ENCODE measurements around the gene PEX14. TPM values are rescaled to one million over a fixed set of nuclear protein-coding genes. Genes with fewer than 3 reads are reported as not detected.
"Not testable (repeated sequence)": the region's sequence is repeated elsewhere in the genome, so short reads cannot be mapped to it uniquely, and the experiment has no call there.

The PEX14 gene
- total and polyA plus RNA-seq, 5 donors from 2014 or later: 3.5 to 22.4 (median 4.9) TPM

DNA sequence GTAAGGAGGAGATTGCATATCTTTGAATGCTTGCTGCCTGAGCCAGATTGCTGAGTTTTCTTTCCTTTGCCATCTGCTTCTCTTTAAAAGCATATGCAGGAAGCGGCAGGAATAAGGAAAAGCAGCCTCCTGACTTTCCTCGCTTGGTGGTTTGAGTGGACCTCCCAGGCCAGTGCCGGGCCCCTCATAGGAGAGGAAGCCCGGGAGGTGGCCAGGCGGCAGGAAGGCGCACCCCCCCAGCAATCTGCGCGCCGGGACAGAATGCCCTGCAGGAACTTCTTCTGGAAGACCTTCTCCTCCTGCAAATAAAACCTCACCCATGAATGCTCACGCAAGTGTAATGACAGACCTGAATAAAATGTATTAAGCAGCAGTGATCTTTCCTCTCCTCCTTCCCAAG, 23.5 kb upstream of the PEX14 start:
- Mint-ChIP-seq H3K27ac (no peak overlapping the region), H3K9me3 (no peaks in the 10 kb centered on the region), H3K27me3 (no peaks in the 10 kb centered on the region), H3K4me3 (no peak overlapping the region), H3K36me3 (peaks cover 4% of the 10 kb centered on the region), H3K4me1 (peaks cover 0 to 7% (median 0%) of the 10 kb centered on the region in 4 donors)
- H3K9me3 ChIP-seq (ENCODE audit: control insufficient read depth in 2 of 2, low read length in 2 of 2): no peaks in the 10 kb centered on the region
- H3K27ac ChIP-seq (ENCODE audit: insufficient read depth, low read length, poor library complexity, severe bottlenecking): no peak overlapping the region
- no peak for DNase-seq
- ATAC-seq (ENCODE audit: low read depth in 2 of 2): no peak
- no peak overlapping the region for H3K4me3 ChIP-seq (ENCODE audit: low read depth, low read length)
- H3K4me1 ChIP-seq (ENCODE audit: control insufficient read depth, insufficient read depth, low read length, poor library complexity, severe bottlenecking): no peaks in the 10 kb centered on the region
- no peaks in the 10 kb centered on the region for H3K27me3 ChIP-seq (ENCODE audit: control insufficient read depth, insufficient read depth, low read length)
- H3K36me3 ChIP-seq (ENCODE audit: control insufficient read depth, insufficient read depth, low read length): no peaks in the 10 kb centered on the region

DNA sequence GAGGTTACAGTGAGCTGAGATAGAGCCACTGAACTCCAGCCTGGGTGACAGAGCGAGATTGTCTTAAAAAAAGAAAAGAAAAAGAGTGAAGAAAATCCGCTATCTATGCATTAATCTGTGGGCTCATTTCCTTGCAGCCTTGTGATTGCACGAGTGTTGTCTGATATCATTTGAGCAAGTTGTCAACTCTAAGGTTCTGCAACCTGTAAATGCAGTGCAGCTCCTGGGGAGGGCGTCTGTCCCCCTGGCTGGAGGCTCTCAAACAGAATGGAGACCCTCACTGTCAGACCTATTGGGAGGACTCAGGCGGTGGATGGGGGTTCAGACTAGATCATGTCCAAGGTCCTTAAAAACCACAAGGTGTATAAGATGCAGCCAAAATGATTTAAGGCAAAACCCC, 18.7 kb upstream of the PEX14 start:
- H3K27ac ChIP-seq (ENCODE audit: insufficient read depth, low read length, poor library complexity, severe bottlenecking): no peak overlapping the region
- Mint-ChIP-seq H3K36me3 (peaks cover 8% of the 10 kb centered on the region), H3K27ac (no peak overlapping the region), H3K27me3 (no peaks in the 10 kb centered on the region), H3K4me3 (no peak overlapping the region), H3K9me3 (no peaks in the 10 kb centered on the region), H3K4me1 (peaks cover 0 to 25% (median 12%) of the 10 kb centered on the region in 4 donors)
- H3K36me3 ChIP-seq (ENCODE audit: control insufficient read depth, insufficient read depth, low read length): peaks cover 2% of the 10 kb centered on the region
- no peak for ATAC-seq (ENCODE audit: low read depth in 2 of 2)
- H3K27me3 ChIP-seq (ENCODE audit: control insufficient read depth, insufficient read depth, low read length): no peaks in the 10 kb centered on the region
- no peaks in the 10 kb centered on the region for H3K4me1 ChIP-seq (ENCODE audit: control insufficient read depth, insufficient read depth, low read length, poor library complexity, severe bottlenecking)
- no peak for DNase-seq
- H3K9me3 ChIP-seq (ENCODE audit: control insufficient read depth in 2 of 2, low read length in 2 of 2): no peaks in the 10 kb centered on the region
- H3K4me3 ChIP-seq (ENCODE audit: low read depth, low read length): no peak overlapping the region

DNA sequence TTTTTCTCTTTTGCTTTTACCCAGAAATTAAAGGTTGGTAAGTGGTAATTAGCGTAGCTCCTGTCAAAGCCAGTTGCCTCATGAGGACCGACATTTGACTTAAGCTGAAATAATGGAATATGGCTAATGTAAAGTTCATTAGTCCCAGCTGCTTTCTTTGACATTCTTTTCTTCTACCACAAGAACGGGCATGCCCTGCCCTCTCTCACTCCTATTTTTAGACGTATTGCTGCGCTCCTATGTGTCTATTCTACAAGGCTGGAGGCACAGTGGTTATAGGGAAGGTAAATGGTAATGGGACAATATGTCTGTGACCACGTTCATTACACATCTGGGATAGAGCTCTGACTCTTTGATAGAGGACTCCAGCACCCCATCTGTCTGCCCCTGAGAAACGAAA, 18.1 kb upstream of the PEX14 start:
- Histone ChIP-seq H3K27me3 (ENCODE audit: control insufficient read depth, insufficient read depth, low read length) (no peaks in the 10 kb centered on the region), H3K27ac (ENCODE audit: insufficient read depth, low read length, poor library complexity, severe bottlenecking) (no peak overlapping the region), H3K4me1 (ENCODE audit: control insufficient read depth, insufficient read depth, low read length, poor library complexity, severe bottlenecking) (no peaks in the 10 kb centered on the region), H3K4me3 (ENCODE audit: low read depth, low read length) (no peak overlapping the region), H3K36me3 (ENCODE audit: control insufficient read depth, insufficient read depth, low read length) (peaks cover 8% of the 10 kb centered on the region), H3K9me3 (ENCODE audit: control insufficient read depth in 2 of 2, low read length in 2 of 2) (no peaks in the 10 kb centered on the region)
- Mint-ChIP-seq H3K9me3 (no peaks in the 10 kb centered on the region), H3K4me3 (no peak overlapping the region), H3K27me3 (no peaks in the 10 kb centered on the region), H3K36me3 (peaks cover 15% of the 10 kb centered on the region), H3K27ac (peak overlapping the region; percentile 23 to 67 (median 33)), H3K4me1 (peaks cover 0 to 25% (median 11%) of the 10 kb centered on the region in 4 donors)
- ATAC-seq (ENCODE audit: low read depth in 2 of 2) (no peak), DNase-seq (no peak)

DNA sequence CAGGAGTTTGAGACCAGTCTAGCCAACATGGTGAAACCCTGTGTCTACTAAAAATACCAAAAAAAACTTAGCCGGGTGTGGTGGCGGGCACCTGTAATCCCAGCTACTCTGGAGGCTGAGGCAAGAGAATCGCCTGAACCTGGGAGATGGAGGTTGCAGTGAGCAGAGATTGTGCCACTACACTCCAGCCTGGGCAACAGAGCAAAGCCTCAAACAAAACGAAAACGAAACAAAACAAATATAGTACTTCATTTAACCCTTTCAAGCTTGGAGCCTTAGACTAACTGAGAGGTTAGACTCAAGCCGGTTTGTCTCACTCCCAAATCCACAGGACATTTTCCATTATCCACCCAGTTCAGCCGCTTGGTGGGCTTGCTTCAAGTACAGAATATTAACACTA, 17.3 kb upstream of the PEX14 start:
- H3K27me3 Mint-ChIP-seq; H3K27ac ChIP-seq (ENCODE audit: insufficient read depth, low read length, poor library complexity, severe bottlenecking); H3K4me3 ChIP-seq (ENCODE audit: low read depth, low read length); H3K4me3 Mint-ChIP-seq; H3K27me3 ChIP-seq (ENCODE audit: control insufficient read depth, insufficient read depth, low read length); H3K9me3 ChIP-seq (ENCODE audit: control insufficient read depth in 2 of 2, low read length in 2 of 2); ATAC-seq (ENCODE audit: low read depth in 2 of 2); H3K4me1 ChIP-seq (ENCODE audit: control insufficient read depth, insufficient read depth, low read length, poor library complexity, severe bottlenecking); H3K9me3 Mint-ChIP-seq: not testable (repeated sequence)
- Mint-ChIP-seq H3K27ac (peak overlapping the region in 2 of 3 donors; percentile 23 to 63), H3K36me3 (peaks cover 15% of the 10 kb centered on the region), H3K4me1 (peaks cover 0 to 25% (median 11%) of the 10 kb centered on the region in 4 donors)
- DNase-seq: peak in 1 of 3 donors; percentile 36
- H3K36me3 ChIP-seq (ENCODE audit: control insufficient read depth, insufficient read depth, low read length): peaks cover 11% of the 10 kb centered on the region

DNA sequence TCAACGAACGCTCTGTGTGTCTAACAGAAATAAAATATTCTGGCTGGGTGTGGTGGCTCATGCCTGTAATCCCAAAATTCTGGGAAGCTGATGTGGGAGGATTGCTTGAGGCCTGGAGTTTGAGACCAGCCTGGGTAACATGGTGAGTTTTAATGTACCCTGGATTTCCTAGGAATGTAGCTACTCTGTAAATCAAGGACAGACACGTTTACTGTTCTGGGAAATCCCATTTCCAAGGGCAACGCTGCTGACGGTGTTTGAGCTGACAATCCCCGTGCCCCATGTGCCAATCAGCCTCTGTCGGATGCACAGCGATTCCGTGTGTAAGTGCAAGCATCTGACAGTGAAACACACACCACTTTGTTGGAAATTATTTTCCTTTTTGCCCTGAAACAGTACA, 16.9 kb upstream of the PEX14 start:
- H3K36me3 ChIP-seq (ENCODE audit: control insufficient read depth, insufficient read depth, low read length): peaks cover 15% of the 10 kb centered on the region
- Mint-ChIP-seq H3K4me3 (no peak overlapping the region), H3K27me3 (no peaks in the 10 kb centered on the region), H3K4me1 (peaks cover 0 to 25% (median 11%) of the 10 kb centered on the region in 4 donors), H3K36me3 (peaks cover 15% of the 10 kb centered on the region), H3K27ac (no peak overlapping the region), H3K9me3 (no peaks in the 10 kb centered on the region)
- H3K27ac ChIP-seq (ENCODE audit: insufficient read depth, low read length, poor library complexity, severe bottlenecking): no peak overlapping the region
- ATAC-seq (ENCODE audit: low read depth in 2 of 2) (no peak), DNase-seq (no peak)
- H3K4me1 ChIP-seq (ENCODE audit: control insufficient read depth, insufficient read depth, low read length, poor library complexity, severe bottlenecking): no peaks in the 10 kb centered on the region
- H3K27me3 ChIP-seq (ENCODE audit: control insufficient read depth, insufficient read depth, low read length): no peaks in the 10 kb centered on the region
- no peak overlapping the region for H3K4me3 ChIP-seq (ENCODE audit: low read depth, low read length)
- H3K9me3 ChIP-seq (ENCODE audit: control insufficient read depth in 2 of 2, low read length in 2 of 2): no peaks in the 10 kb centered on the region

DNA sequence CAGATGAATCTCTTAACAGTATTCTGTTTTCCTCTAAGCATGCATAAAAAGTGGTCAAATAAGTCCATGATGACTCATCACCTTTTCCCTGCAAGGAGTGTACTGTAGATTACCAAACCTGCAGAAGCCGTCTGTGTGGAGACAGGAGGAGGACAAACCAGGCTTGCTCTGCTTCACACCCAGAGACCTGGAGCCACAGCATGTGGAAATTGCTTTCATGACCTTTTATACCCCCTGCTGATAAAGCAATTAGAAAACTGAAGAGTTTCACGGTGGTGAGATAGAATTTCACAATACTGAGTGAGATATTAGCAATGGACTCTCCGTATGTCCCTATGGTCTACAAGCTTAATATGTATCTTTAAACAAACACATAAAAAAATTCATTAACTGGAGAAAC, 15.6 kb upstream of the PEX14 start:
- H3K27me3 Mint-ChIP-seq: no peaks in the 10 kb centered on the region
- Histone ChIP-seq H3K9me3 (ENCODE audit: control insufficient read depth in 2 of 2, low read length in 2 of 2) (no peaks in the 10 kb centered on the region), H3K4me1 (ENCODE audit: control insufficient read depth, insufficient read depth, low read length, poor library complexity, severe bottlenecking) (no peaks in the 10 kb centered on the region), H3K4me3 (ENCODE audit: low read depth, low read length) (no peak overlapping the region), H3K27me3 (ENCODE audit: control insufficient read depth, insufficient read depth, low read length) (no peaks in the 10 kb centered on the region), H3K36me3 (ENCODE audit: control insufficient read depth, insufficient read depth, low read length) (peaks cover 21% of the 10 kb centered on the region), H3K27ac (ENCODE audit: insufficient read depth, low read length, poor library complexity, severe bottlenecking) (no peak overlapping the region)
- ATAC-seq (ENCODE audit: low read depth in 2 of 2) (no peak), DNase-seq (no peak)
- peaks cover 24% of the 10 kb centered on the region for H3K36me3 Mint-ChIP-seq
- H3K4me1 Mint-ChIP-seq: peaks cover 0 to 25% (median 11%) of the 10 kb centered on the region in 4 donors
- peak overlapping the region in 1 of 3 donors; percentile 27 for H3K27ac Mint-ChIP-seq
- H3K4me3 Mint-ChIP-seq: no peak overlapping the region
- no peaks in the 10 kb centered on the region for H3K9me3 Mint-ChIP-seq

DNA sequence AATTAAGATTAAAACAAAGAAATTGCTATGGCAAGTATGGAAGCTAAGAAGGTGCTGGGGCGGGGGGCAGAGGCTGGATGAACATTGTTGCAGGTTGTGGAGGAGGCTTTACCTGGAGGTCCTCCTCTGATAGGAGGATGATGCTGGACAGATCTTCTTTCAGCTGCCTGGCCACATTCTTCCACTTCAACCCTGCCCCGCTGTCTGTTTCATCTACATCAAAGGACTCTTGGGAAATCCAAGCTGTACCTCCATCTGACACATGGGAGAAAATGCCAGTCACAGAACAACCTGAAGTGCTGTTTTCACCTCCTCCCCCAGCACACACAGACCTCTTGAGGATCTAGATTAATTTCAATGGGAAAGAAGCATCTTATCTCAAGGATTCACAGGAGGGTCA, 7.7 kb upstream of the PEX14 start:
- ATAC-seq (ENCODE audit: low read depth in 2 of 2) (no peak), DNase-seq (no peak)
- H3K27ac Mint-ChIP-seq: no peak overlapping the region
- no peaks in the 10 kb centered on the region for H3K9me3 Mint-ChIP-seq
- H3K4me3 Mint-ChIP-seq: no peak overlapping the region
- Histone ChIP-seq H3K27me3 (ENCODE audit: control insufficient read depth, insufficient read depth, low read length) (no peaks in the 10 kb centered on the region), H3K36me3 (ENCODE audit: control insufficient read depth, insufficient read depth, low read length) (peaks cover 52% of the 10 kb centered on the region), H3K27ac (ENCODE audit: insufficient read depth, low read length, poor library complexity, severe bottlenecking) (no peak overlapping the region), H3K4me1 (ENCODE audit: control insufficient read depth, insufficient read depth, low read length, poor library complexity, severe bottlenecking) (peaks cover 10% of the 10 kb centered on the region), H3K4me3 (ENCODE audit: low read depth, low read length) (no peak overlapping the region), H3K9me3 (ENCODE audit: control insufficient read depth in 2 of 2, low read length in 2 of 2) (no peaks in the 10 kb centered on the region)
- H3K27me3 Mint-ChIP-seq: no peaks in the 10 kb centered on the region
- H3K36me3 Mint-ChIP-seq: peaks cover 27% of the 10 kb centered on the region
- H3K4me1 Mint-ChIP-seq: peaks cover 0 to 17% (median 9%) of the 10 kb centered on the region in 4 donors

DNA sequence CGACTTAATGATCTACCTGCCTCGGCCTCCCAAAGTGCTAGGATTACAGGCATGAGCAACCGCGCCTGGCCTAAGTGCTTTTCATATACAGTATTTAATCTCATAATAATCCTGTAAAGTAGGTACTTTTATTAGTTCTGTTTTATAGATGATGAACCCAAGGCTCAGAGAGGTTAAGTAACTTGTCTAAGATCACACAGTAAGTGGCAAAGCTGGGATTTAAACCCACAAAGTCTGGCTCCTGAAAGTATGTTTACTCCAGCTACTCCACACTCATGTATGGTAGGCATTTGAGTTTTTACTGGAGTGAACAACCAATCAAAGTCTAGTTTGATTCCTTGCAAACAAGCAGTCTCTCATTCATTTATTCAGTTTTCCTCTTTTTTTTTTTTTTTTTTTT, 4.7 kb upstream of the PEX14 start:
- H3K9me3 ChIP-seq (ENCODE audit: control insufficient read depth in 2 of 2, low read length in 2 of 2): no peaks in the 10 kb centered on the region
- peaks cover 33% of the 10 kb centered on the region for H3K36me3 ChIP-seq (ENCODE audit: control insufficient read depth, insufficient read depth, low read length)
- H3K4me3 Mint-ChIP-seq: no peak overlapping the region
- ATAC-seq (ENCODE audit: low read depth in 2 of 2) (no peak), DNase-seq (no peak)
- no peaks in the 10 kb centered on the region for H3K27me3 ChIP-seq (ENCODE audit: control insufficient read depth, insufficient read depth, low read length)
- no peak overlapping the region for H3K27ac ChIP-seq (ENCODE audit: insufficient read depth, low read length, poor library complexity, severe bottlenecking)
- peaks cover 17% of the 10 kb centered on the region for H3K36me3 Mint-ChIP-seq
- no peak overlapping the region for H3K27ac Mint-ChIP-seq
- H3K4me1 ChIP-seq (ENCODE audit: control insufficient read depth, insufficient read depth, low read length, poor library complexity, severe bottlenecking): peaks cover 24% of the 10 kb centered on the region
- H3K9me3 Mint-ChIP-seq: no peaks in the 10 kb centered on the region
- H3K4me1 Mint-ChIP-seq: peaks cover 9 to 36% (median 22%) of the 10 kb centered on the region in 4 donors
- H3K4me3 ChIP-seq (ENCODE audit: low read depth, low read length): no peak overlapping the region
- H3K27me3 Mint-ChIP-seq: no peaks in the 10 kb centered on the region

Data from CD4-positive, CD25-positive, alpha-beta regulatory T cell (primary cell).